Measurements from ENCODE around the gene LRRC7.

Gene LRRC7

DNA sequence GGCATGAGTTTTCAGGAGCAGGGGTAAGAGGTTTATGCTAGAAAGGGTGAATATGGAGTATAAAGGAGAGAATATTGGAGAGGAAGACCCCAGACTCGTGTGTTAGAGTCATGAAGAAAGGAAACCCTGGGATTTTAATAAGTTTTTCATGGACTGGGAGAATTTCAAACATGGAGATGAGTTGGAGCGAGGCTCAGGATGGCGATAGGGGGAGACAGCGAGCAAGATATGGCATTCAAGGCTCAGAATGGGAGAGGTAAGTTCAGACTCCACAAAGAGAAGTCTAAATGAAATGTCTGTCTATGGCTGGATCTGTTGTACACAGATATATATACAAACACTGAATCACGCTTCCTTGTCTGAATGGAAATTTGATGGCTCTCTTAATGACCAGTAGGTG, 545.1 kb downstream of the LRRC7 start:
- FAIRE-seq, result no peak

DNA sequence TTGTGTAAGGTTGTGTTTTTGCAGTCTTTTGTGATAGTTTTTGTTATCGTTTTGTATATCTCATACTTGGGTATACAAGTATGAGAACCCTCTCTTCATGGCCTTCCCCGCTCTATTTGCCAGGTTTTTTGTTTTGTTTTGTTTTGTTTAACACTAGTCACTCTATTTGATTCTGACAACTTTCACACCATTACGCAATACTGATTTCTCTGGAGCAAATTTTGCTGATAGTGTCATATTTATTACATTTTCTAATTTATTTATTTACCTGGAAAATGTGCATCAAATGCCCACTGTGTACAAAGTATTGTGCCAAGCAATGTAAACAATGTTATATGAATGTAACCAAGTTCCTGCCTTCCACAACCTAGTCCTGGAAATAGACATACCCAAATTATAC, 547.6 kb downstream of the LRRC7 start:
- FAIRE-seq, result no peak

DNA sequence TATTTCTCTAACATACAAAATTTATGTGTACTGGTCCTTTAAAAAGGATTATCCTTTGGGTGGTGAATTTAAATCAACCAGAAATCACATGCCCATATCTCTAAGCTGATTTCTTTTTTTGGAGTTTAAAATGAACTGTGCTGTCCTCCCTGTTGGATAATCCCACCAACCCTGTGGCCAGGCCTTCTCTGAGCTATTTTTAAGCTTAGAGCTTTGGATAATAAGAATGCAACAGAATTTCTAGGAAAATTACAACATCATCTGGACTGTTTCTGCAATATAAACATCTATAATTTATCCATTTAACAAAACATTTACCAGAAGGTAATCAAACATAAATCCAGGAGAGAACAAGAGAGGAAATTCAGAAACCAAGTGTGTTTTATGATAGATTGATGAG, 549.3 kb downstream of the LRRC7 start:
- no peak for FAIRE-seq

DNA sequence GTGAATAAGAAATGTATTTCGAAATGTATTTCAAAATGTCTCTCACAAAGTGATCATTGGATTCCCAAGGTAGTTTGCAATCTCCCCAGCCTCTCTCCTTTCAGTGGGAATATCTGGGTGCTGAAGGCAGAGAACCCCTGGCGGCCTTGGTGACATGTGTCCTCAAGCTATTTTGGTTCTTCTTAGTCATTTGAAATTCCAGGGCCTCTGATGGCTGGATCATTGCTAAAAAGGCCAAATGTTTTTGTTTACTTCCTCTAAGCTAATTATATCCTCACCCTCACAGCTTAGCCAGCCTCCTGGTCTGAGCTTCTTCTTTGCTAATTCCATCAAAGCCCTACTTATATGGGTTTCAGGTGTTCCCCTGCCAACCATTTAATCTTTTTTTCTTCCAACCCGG, 566.4 kb downstream of the LRRC7 start:
- FAIRE-seq, result no peak

DNA sequence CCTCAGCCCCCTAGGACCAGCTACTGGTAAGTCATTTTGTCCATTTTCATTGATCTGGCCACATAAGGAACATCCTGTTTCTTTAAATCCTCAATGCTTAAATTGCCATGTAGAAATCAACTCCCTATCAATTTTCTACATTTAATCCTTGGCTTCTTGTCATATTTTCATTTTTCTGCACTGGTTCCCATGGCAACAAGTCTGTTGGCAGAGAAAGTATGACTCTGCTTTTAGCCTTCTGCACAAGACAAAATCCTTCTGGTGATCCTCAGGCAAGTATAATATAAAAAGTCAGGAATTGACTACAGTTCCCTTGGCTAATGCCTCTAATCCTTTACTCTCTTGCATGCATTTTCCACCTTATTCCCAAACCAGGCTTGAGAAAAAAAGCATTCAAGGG, 572.6 kb downstream of the LRRC7 start:
- FAIRE-seq, result no peak

DNA sequence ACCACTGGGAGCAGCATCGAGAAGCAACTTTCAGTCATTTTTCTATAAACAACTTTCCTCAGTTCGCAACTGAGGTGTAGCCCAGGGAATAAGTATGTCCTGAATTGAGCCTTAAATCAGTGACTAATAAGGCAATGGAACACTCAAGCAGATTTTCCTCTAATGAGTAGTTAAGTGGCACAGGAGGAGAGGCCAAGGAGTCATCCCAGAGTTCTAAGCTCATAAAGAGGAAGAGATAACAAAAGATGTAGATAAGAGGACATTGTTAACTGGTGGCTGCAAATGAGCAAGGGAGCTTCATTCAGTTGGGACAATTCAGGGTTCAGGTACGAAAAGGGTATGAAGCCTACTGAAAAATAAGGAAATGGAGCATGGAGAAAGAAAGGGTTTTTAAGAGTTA, 573.2 kb downstream of the LRRC7 start:
- FAIRE-seq, result no peak

DNA sequence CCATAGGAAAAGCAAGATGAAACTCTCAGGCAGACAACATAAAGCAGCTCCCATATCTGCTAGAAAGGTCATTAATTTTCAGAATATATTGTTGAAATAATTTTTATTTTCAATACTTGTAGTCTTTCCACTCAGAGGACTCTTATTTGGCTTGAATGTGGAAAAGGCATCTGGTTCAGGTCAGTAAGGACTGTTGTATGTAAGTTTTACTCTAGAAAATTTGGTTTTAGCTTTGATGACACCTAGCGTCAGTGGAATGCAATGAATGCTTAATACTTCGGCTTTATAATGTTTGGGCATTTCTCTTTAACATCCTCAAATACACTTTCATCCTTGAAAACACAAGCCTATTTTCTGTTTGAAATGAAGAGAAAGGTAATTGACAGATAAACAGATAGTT, 574.4 kb downstream of the LRRC7 start:
- no peak for FAIRE-seq

DNA sequence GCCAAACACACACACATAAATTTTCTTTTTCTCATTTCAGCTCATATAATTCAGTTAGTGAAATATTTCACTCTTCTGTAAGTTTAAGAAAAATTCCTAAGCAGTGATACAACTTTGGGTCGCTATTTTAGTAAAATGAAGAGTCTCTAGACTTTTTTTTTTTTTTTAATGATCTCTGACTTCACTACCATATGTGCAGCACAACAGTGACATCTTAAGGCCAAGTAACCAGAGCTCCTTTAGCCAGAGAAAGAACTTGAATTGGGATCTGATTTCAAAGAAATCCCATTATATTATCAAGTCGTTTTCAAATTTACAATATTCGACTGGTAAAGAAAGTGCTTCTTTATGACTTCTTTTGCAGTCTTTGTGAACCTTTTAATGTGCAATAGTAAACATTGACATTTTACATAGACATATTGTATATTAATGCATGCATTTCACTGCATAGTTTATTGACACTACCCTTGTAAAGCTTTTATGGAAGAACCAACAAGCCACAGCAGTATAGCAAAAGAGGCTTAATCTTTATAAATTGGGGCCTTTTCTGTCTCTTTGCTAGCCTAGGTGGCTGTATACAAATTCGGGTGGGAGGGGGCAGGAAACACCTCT, 575.4 kb downstream of the LRRC7 start:
- no peak for FAIRE-seq

DNA sequence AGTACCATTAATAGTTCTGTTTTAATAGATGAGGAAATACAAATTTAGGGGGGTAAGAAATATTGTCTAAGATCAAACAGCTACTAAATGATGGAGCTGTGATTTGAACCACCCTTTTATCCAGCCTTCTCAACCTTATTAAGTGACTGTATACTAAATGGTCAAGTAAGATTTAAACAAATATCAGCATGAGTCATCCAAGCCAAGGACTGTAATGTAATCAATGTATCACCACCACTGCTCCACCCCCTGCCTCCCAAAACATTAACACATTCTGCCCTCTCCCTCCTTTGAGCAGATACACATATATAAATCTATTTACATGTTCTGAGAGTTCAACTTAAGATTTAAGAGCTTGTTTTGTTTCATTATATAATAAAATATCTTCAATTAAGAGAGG, 578.8 kb downstream of the LRRC7 start:
- no peak for FAIRE-seq

DNA sequence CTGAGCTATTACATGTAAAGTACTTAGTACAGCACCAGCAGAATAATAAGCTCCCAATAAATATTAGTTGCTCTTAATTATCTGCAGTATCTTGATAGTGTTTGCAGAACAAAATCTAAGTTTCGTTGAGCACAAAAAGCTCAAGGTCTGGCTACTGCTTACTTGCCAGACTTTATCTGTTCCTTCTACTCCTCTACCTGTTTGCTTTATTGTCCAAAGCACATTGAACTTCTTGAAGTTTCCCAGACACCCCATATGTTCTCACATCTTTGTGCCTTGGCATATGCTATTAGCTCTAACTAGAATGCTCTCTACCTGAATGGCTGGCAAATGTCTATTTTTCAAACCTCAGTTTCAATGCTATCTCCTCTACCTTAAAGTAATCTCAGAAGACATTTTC, 582.7 kb downstream of the LRRC7 start:
- FAIRE-seq, result no peak

DNA sequence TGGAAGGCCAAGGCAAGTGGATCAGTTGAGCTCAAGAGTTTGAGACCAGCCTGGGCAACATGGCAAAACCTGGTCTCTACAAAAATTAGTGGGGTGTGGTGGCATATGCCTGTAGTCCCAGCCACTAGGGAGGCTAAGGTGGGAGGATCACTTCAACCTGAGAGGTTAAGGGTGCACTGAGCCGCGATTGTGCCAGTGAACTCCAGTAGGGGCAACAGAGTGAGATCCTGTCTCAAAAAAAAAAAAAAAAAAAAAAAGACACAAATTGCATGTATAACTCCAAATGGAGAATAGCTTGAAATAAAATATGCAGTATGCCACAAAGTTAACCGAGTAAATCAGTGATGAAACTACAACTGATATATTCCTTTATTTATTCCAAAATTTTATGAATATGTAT, 586.0 kb downstream of the LRRC7 start:
- FAIRE-seq, result no peak

DNA sequence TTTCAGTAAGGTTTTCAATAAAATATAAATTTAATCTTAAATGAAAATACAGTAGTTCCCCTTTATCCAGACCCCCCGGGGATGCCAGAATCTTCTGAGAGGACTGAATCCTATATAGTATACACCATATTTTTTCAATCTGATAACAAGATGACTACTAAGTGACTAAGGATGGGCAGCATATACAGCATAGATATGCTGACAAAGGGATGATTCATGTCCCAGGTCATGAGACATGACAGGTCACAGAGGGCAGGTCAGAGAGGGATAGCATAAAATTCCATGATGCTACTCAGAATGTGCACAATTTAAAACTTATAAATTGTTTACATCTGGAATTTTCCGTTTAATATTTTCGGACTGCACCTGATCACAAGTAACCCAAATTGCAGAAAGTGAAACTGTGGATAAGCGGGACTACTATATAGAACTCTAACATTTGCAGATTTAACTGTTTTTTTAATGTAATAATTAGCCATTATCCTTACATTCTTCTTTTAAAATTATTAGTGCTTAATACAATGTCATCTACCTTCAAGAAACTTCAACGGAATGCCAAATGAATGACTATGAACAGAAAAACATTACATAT, 588.9 kb downstream of the LRRC7 start:
- FAIRE-seq, result no peak

DNA sequence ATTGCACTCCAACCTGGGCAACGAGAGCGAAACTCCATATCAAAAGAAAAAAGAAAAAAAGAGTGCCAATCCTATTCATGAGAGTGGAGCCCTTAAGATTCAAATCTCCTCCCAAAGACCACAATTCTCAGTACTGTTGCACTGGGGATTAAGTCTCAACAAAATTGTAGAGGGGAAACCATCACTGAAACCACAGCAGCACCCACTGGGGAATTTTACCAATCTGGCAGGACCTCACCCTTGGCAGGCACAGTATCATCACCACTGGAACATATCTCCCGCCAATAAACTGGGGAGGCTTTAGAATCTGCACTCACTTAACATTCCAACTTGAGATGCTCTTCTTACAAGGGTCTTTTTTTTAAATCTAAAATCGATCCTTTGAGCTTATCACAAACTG, 596.6 kb downstream of the LRRC7 start:
- FAIRE-seq, result no peak

DNA sequence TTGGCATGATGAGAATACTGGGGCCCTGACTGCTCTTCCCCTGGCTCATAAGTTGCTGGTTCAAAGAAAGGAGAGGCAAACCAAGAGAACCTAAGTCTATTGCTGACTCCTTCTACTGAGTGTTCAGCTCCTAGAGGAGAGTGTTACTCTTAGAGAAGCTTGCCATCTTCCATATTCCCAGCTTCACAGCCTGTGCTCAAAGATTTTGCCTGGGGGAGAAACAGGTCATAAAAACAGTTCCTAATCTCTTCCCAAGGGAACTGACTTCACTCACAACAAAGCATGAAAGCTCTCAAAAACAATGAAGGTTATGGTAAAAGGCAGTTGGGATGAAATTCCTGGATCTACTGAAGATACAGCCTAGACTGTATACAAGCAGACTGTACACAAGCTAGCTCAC, 600.6 kb downstream of the LRRC7 start:
- no peak for FAIRE-seq

DNA sequence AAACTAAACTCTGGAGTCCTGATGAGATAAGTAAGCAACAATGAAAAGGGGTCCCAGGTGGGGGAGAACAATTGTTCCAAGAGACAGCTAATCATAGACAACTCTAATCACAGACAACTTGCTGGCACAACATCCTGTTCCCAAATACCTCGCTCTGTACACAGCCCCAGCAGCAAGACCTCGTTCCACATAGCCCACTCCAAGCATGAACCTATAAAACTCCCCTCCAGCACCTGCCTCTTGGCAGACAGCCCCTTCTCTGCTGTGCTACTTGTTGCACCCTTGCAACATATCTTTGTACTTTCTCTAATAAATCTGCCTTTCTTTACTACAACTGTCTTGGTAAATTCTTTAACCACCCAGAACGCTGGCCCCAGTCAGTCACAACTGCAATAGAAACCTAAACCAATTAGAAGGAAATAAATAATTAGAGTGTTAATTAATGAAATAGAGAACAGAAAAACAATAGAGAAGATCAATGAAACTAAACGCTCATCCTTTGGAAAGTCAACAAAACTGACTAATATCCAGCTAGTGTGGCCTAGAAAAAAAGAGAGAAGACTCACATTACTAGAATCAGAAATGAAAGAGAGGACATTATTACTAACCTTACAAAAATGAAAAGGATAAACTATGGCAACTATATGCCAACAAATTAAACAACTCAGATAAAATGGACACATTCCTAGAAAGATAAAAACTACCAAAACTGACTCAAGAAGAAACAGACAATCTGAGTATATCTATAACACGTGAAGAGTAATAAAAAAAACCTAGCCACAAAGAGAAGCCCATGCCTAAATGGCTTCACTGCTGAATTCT, 601.5 kb downstream of the LRRC7 start:
- FAIRE-seq, result no peak

DNA sequence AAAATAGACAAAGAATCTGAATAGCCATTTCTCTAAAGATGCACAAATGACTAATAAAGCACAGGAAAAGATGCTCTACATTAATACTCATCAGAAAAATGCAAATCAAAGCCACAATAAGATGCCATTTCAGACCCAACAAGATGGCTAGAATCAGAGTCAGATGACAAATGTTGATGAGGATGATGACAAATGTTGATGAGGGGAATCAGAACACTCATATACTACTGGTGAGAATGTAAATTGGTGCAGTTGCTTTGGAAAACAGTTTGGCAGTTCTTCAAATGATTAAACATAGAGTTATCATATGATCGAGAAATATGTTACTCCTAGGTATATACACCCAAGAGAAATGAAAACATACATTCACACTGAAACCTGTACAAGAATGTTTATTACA, 603.8 kb downstream of the LRRC7 start:
- FAIRE-seq, result no peak

Measured in A204.1 (cell line).